ENCODE data around the gene METTL25B. TPM values are rescaled to one million over a fixed set of nuclear protein-coding genes. Genes with fewer than 3 reads are reported as not detected.

Gene METTL25B
- total RNA-seq, 1 experiment from 2014 or later, result 34.6 TPM

GRCh38 chr1:156744344-156744743, 16.1 kb downstream of the METTL25B start:
- in situ Hi-C loops (cut with HindIII; ENCODE audit: low pct_unique_long_range_greater_than_20kb, low sequenced_read_pairs), result no loop called here
- DNase-seq (ENCODE audit: low read depth), result no peak

- in situ Hi-C loops (cut with HindIII; ENCODE audit: low pct_unique_long_range_greater_than_20kb, low sequenced_read_pairs), result no loop called here
- DNase-seq (ENCODE audit: low read depth), result no peak
Measured at GRCh38 chr1:156744786-156745419, 16.6 kb downstream of the METTL25B start.

DNA sequence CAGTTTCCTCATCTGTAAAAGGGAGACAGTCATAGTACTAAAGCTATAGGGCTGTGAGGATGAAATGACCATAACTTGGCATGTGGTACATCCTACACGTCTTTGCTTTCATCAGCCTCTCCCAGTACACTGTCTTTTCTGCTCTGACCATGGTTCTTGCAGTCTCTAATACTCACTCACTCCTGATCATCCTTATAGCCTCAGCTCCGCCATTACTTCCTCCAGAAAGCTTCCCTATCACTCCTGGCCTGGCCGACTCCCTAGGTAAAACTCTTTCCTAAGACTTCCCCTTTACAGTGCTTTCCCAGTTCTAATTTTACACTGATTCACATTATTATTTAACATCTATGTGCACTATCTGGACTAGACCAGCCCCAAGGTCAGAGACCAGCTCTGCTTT, 17.6 kb downstream of the METTL25B start:
- in situ Hi-C loops (cut with HindIII; ENCODE audit: low pct_unique_long_range_greater_than_20kb, low sequenced_read_pairs), result no loop called here
- DNase-seq (ENCODE audit: low read depth), result no peak

DNA sequence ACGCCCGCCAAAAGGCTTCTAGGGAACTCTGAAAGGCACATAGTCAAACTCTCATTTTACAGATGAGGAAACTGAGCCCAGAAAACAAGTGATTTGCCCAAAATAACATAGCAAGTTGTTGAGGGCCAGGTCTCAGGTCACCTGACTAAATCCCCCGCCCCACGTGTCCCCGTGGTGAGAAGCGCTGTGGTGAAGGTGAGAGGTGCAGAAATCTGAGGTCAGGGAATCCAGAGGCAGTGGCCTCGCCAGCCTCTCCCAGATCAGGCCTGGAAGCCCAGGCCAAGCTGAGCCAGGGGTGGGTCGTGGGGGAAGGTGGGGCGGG, 18.1 kb downstream of the METTL25B start:
- in situ Hi-C loops (cut with HindIII; ENCODE audit: low pct_unique_long_range_greater_than_20kb, low sequenced_read_pairs), result no loop called here
- no peak for DNase-seq (ENCODE audit: low read depth)

DNA sequence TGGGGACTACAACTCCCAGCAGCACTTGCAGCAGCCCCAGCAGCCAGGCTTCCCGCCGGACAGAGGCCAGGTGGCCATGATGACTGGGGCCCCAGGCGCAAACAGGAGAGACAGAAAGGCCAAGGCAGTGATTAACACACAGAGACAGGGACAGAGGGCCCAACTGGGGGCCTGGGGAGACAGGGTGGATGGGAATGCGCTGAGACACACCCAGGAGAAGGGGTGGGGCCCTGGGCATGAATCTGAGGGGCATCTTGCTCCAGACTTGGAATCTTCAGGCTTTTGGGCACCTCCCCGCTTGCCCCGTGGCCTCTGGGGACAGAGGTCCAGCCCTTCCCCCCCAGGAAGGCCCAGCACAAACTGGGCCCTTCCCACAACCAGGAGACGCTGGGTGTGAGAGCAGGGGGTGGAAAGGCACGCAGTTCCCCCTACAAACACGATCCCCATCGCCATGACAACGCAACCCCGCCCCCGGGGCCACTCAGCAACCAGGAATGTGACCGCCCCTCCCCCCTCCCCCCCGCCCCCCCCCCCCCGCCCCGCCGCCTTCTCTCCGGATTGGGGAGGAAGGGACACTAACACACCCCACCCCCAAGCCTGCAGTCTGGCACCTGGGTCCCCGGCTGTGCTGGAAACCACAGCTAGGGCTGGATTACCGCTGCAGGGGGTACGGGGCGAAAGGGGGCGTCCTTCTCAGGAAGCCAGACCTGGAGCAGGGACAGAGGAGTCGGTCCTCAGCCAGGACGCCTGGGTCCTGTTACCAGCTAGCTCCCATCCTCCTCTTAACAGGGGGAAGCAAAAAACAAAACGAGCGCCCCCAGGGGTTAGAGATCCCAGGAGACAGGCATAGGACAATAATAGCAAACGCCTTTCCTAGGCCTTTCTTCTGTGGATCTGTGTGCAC, 18.7 kb downstream of the METTL25B start:
- DNase-seq (ENCODE audit: low read depth), result peak; percentile 96

DNA sequence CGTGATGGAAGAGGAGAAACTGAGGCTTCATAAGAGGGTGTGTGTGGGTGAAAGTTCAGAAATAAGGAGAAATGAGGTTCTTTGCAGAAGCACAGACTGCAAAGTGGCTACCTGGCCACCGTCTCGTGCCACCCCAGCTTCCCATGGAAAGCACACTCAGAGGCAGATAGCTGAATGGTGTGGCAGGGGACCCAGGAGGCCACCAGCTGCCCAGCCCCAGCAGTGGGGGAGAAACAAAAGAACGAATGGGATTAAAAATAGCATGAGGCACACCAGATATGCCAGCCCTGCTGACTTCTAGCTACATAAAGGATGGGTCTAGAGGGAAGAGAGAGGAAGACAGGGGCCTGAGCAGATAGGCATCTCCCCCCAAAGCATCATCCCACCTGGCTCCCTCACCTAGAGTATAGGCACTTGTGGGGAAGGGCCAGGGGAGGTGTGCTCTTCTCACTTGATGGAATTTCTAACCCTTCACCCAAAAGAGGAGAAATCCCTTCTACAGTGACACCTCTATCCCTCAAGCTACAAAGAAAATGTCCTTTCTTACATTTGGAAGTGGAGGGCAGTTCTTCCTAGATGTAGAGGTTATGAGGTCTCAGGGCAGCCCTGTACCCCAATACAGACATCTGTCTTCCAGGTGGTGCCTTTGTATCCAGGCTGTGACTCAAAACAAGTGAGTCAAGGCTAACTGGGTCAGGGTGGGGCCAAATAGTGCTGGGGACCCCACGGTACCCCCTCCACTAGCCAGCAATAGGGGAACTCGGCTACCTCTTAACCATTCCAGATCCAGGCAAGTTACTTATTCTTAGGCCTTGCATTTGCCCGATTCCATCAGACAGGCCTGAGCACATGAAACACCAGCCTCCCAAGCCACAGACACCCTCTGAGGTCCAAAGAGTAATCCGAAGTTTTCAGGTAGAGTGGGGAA, 19.7 kb downstream of the METTL25B start:
- DNase-seq (ENCODE audit: low read depth), result peak; percentile 31

More for the DNA sequence above, 18.7 kb downstream of the METTL25B start:
- in situ Hi-C loops (cut with HindIII; ENCODE audit: low pct_unique_long_range_greater_than_20kb, low sequenced_read_pairs), result no loop called here

GRCh38 chr1:156748670-156749418, 20.6 kb downstream of the METTL25B start:
- peak; percentile 71 for DNase-seq (ENCODE audit: low read depth)

More for the DNA sequence above, 19.7 kb downstream of the METTL25B start:
- in situ Hi-C loops (cut with HindIII; ENCODE audit: low pct_unique_long_range_greater_than_20kb, low sequenced_read_pairs), result no loop called here

GRCh38 chr1:156749419-156750118, 21.3 kb downstream of the METTL25B start:
- in situ Hi-C loops (cut with HindIII; ENCODE audit: low pct_unique_long_range_greater_than_20kb, low sequenced_read_pairs), result no loop called here
- no peak for DNase-seq (ENCODE audit: low read depth)

More at GRCh38 chr1:156748670-156749418, 20.6 kb downstream of the METTL25B start:
- in situ Hi-C loops (cut with HindIII; ENCODE audit: low pct_unique_long_range_greater_than_20kb, low sequenced_read_pairs), result no loop called here

GRCh38 chr1:156750191-156750672, 22.0 kb downstream of the METTL25B start:
- DNase-seq (ENCODE audit: low read depth), result peak; percentile 31
- in situ Hi-C loops (cut with HindIII; ENCODE audit: low pct_unique_long_range_greater_than_20kb, low sequenced_read_pairs), result no loop called here

DNA sequence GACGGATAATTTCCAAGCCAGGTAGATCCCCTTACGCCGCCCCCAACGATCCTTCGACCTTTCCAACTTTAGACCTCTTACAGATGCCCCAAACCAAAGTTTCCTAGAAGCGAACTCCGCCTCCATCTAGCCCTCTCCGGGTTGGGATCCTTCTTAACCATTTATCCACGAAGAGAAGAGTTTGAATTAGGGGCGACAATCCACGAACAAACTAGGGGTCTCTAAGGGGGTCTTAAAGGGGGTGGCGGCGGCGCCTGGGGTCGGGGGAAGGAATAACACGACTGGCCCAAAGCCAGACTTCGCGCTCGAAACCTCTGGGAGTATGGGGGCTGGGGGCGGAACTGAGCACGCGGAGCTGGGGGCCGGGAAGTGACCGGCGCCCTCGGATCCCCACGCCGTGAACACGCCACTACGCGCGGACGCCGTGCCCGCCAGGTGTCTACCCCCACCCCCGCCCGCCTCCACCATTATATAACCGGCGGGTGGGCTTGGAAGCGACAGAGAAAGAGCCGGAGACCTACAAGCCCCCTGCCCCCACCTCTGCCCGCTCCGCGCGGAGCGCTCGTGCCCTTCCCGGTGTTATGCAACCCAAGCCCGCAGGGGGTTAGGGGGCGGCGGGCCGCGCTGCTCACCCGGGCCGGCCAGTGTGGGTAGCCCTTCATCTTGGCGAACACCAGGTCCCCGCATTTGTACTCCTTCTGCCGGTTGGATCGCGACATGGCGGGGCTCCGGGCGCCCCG, 22.6 kb downstream of the METTL25B start:
- DNase-seq (ENCODE audit: low read depth), result peak; percentile 45
- in situ Hi-C loops (cut with HindIII; ENCODE audit: low pct_unique_long_range_greater_than_20kb, low sequenced_read_pairs), result no loop called here

DNA sequence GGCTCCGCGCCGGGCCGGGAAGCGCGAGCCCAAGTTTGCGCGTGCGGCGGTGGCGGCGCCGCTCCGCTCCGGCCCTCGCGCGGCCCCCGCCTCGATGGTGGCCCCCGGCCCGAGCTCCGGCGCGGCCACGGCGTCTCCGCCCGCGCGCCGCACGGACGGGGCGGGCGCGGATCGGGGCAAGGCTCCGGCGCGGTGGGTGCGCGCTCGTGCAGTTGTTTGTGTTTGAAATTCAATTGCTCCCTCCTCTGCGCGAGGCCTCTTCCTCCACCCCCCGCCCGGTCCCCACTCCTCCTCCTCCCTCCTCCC, 23.1 kb downstream of the METTL25B start, which contains the start of gene HDGF:
Gene HDGF (minus strand): TSS at position 225 of the 306 bp plus-strand sequence. CDS start 246 bp downstream, outside the sequence.
- DNase-seq (ENCODE audit: low read depth), result no peak
- in situ Hi-C loops (cut with HindIII; ENCODE audit: low pct_unique_long_range_greater_than_20kb, low sequenced_read_pairs), result no loop called here

- in situ Hi-C loops (cut with HindIII; ENCODE audit: low pct_unique_long_range_greater_than_20kb, low sequenced_read_pairs), result no loop called here
- peak; percentile 89 for DNase-seq (ENCODE audit: low read depth)
Measured at GRCh38 chr1:156751757-156752481, 23.6 kb downstream of the METTL25B start.

- no peak for DNase-seq (ENCODE audit: low read depth)
- in situ Hi-C loops (cut with HindIII; ENCODE audit: low pct_unique_long_range_greater_than_20kb, low sequenced_read_pairs), result no loop called here
Measured at GRCh38 chr1:156752843-156753482, 24.7 kb downstream of the METTL25B start.

GRCh38 chr1:156754219-156754618, 25.9 kb downstream of the METTL25B start:
- in situ Hi-C loops (cut with HindIII; ENCODE audit: low pct_unique_long_range_greater_than_20kb, low sequenced_read_pairs), result no loop called here
- DNase-seq (ENCODE audit: low read depth), result no peak

DNA sequence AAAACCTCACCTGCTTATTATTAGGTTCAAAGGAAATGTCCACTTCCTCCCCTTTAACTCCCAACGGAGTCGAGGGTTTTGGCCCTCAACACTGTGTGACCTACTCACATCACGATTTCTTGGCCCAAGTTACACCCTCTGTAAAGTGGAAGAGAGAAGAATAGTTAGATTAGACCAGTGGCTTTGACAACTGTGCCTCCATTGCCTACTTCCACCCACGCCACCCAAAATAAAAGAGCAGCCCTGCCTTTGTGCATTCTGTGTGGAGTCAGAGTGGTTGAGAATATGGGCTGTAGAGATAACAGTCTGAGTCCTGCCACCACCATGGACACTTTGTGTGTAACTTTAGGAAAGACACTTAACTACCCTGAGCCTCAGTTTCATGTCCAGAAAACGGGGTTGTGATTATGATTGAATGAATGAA, 27.3 kb downstream of the METTL25B start:
- in situ Hi-C loops (cut with HindIII; ENCODE audit: low pct_unique_long_range_greater_than_20kb, low sequenced_read_pairs), result no loop called here

DNA sequence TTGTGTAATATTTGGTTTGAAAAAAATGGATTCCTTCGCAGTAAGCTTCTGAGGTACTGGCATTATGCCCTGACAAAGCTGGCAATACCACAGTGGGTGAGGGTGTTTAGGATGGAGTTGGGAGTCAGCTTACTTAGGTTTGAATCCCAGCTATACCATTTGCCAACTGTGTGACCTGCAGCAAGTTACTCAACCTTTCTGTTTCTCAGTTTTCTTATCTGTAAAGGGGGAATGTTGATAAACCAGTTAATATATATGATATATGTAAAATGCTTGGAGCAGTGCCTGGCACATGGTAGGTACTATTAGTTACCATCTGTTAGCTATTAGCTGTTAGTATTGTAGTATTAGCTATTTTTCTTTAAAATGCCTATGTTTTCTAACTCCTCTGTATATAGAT, 28.1 kb downstream of the METTL25B start:
- no peak for DNase-seq (ENCODE audit: low read depth)
- in situ Hi-C loops (cut with HindIII; ENCODE audit: low pct_unique_long_range_greater_than_20kb, low sequenced_read_pairs), result no loop called here

More for the DNA sequence above, 27.3 kb downstream of the METTL25B start:
- no peak for DNase-seq (ENCODE audit: low read depth)
